Keratinocyte (primary cell): ENCODE data around the gene PLPP3. TPM values are rescaled to one million over a fixed set of nuclear protein-coding genes. Genes with fewer than 3 reads are reported as not detected.

Experiments
- DNase-seq: peaks from one replicate; pipeline ENCODE4 v3.0.0-alpha.2; 2011; ENCODE audit warnings: low read depth, missing footprints, low spot score
- FAIRE-seq: peaks from 2 replicates; lab custom pipeline; 2011; peaks lifted over from hg19 to GRCh38; lab: Jason Lieb, UNC
- H2AFZ ChIP-seq: 2 replicates; pipeline ENCODE4 v1.6.0; 2012; ENCODE audit warnings: low read length, control low read depth, inconsistent platforms; ENCODE audit not compliant: control insufficient read depth
- H3K27ac ChIP-seq: 2 replicates; pipeline ENCODE4 v1.5.1; 2011; ENCODE audit warnings: low read length; ENCODE audit not compliant: control insufficient read depth, insufficient read depth
- H3K27me3 ChIP-seq: 3 replicates; pipeline ENCODE4 v1.6.0; 2011; ENCODE audit warnings: low read length; ENCODE audit not compliant: control insufficient read depth, insufficient read depth; ENCODE audit errors: extremely low read depth
- H3K36me3 ChIP-seq, 2 experiments: 2 replicates in 1 of 2; 3 replicates in 1 of 2; pipeline ENCODE4 v1.5.1; 2011; ENCODE audit warnings: low read length in 2 of 2, mild to moderate bottlenecking in 1 of 2; ENCODE audit not compliant: control insufficient read depth in 2 of 2, insufficient read depth in 2 of 2; ENCODE audit errors: extremely low read depth in 1 of 2
- H3K4me1 ChIP-seq: 3 replicates; pipeline ENCODE4 v1.5.1; 2011; ENCODE audit warnings: low read length; ENCODE audit not compliant: control insufficient read depth, insufficient read depth; ENCODE audit errors: extremely low read depth
- H3K4me2 ChIP-seq: 3 replicates; pipeline ENCODE4 v1.6.0; 2011; ENCODE audit warnings: low read depth, low read length; ENCODE audit not compliant: control insufficient read depth, insufficient read depth; ENCODE audit errors: extremely low read depth
- H3K4me3 ChIP-seq, 3 experiments: fragments of 200-600 bp in 1 of 3; sonication (generic) in 1 of 3; 2 replicates in 2 of 3; 3 replicates in 1 of 3; pipeline ENCODE4 v1.5.1; 2011 to 2016; ENCODE audit warnings: low read length in 3 of 3, mild to moderate bottlenecking in 3 of 3, control low read depth in 2 of 3, inconsistent platforms in 1 of 3, low read depth in 1 of 3, mixed read lengths in 1 of 3, mixed run types in 1 of 3, moderate library complexity in 1 of 3; ENCODE audit not compliant: control insufficient read depth in 2 of 3, insufficient read depth in 2 of 3; ENCODE audit errors: extremely low read depth in 1 of 3
- H3K79me2 ChIP-seq: 2 replicates; pipeline ENCODE4 v1.6.0; 2012; ENCODE audit warnings: low read length; ENCODE audit not compliant: control insufficient read depth, insufficient read depth
- H3K9ac ChIP-seq: 3 replicates; pipeline ENCODE4 v1.6.0; 2011; ENCODE audit warnings: low read length; ENCODE audit not compliant: control insufficient read depth, insufficient read depth; ENCODE audit errors: extremely low read depth
- H3K9me1 ChIP-seq: 3 replicates; pipeline ENCODE4 v1.6.0; 2011; ENCODE audit warnings: low read length; ENCODE audit not compliant: control insufficient read depth, insufficient read depth; ENCODE audit errors: extremely low read depth
- H3K9me3 ChIP-seq: 2 replicates; pipeline ENCODE4 v1.5.1; 2012; ENCODE audit warnings: low read depth, low read length; ENCODE audit not compliant: control insufficient read depth
- H4K20me1 ChIP-seq: 3 replicates; pipeline ENCODE4 v1.6.0; 2011; ENCODE audit warnings: low read length; ENCODE audit not compliant: control insufficient read depth, insufficient read depth; ENCODE audit errors: extremely low read depth
- EZH2 ChIP-seq: IDR thresholded peaks from one replicate; pipeline ENCODE4 v1.6.1; 2012; ENCODE audit warnings: inconsistent platforms, mild to moderate bottlenecking, low read length, moderate library complexity
- dilution Hi-C: fragments of 300-500 bp; cut with MboI; formaldehyde crosslinking; loops from one replicate; pipeline ENCODE4 v1.7.0; 2020; ENCODE audit warnings: low sequenced_read_pairs; ENCODE audit not compliant: extremely low pct_ligation_motif_present
- polyA plus RNA-seq, 5 experiments: library from polyadenylated mRNA; depleted of rRNA in 3 of 5; stranded (reverse) in 3 of 5; stranded (forward) in 1 of 5; unstranded in 1 of 5; fragments of >200 nt; gene quantifications; 1 replicate in 1 of 5; 2 replicates in 3 of 5; 3 replicates in 1 of 5; pipeline versions ENCODE4 v1.2.1 to v1.2.3, GENCODE V29; 2011 to 2012; ENCODE audit warnings: missing spikeins in 2 of 5, low read depth in 1 of 5, low replicate concordance in 1 of 5
- TF ChIP-seq, protein P1 (sequence below), 3 experiments: IDR thresholded peaks in 1 of 3; conservative IDR thresholded peaks in 1 of 3; optimal IDR thresholded peaks in 1 of 3; 2 replicates in 2 of 3; 3 replicates in 1 of 3; pipeline versions ENCODE3 to v1.5.1; 2011; ENCODE audit warnings: low read length in 3 of 3, mild to moderate bottlenecking in 3 of 3, moderate library complexity in 2 of 3, control low read depth in 1 of 3, inconsistent platforms in 1 of 3; ENCODE audit not compliant: insufficient read depth in 2 of 3; ENCODE audit errors: extremely low read depth in 1 of 3

The PLPP3 gene
- polyA plus RNA-seq, 1 donor (not counting 4 experiments of a cell fraction or from before 2014, with no cell fraction given): 4.0 TPM

DNA sequence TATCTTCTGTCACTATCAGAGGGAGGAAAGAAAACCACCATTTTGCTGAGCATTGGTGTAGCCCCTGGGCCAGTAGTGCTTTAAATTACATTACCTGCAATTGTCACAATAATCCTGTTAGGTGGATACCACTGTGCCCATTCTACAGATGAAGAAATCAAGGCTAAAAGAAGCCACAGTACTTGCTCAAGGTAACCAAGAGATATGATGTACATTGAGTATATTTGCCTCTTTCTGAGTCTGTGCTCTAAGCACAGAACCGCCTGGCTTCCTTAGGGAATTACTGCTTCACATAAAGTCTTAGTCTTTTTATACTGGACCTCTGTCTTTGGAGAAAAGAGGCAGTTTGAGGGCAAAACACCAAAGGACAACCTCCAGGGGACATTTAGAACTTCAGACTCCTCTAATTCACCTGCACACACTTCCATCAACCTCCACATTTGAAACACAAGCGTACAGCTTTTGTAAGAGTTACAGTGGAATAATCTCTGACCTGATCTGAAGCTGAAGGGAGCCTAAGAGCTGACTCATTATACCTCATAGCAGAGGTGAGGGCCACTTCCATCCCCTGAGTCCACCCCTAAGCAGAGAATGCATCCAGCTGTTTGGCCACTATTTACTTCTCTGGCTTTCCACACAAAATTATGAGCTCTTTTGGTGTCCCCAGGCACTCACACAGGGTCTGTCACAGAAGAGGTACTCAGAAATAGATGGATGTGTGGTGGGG, 61.8 kb downstream of the PLPP3 start:
- H3K9me3 ChIP-seq: no peaks in the 10 kb centered on the region
- H3K27me3 ChIP-seq: no peaks in the 10 kb centered on the region
- dilution Hi-C loops: no loop called here
- H3K4me1 ChIP-seq: peaks cover 20% of the 10 kb centered on the region
- FAIRE-seq: no peak
- H3K4me3 ChIP-seq: no peak overlapping the region
- H3K9me1 ChIP-seq: no peaks in the 10 kb centered on the region
- H3K79me2 ChIP-seq: no peaks in the 10 kb centered on the region
- DNase-seq: no peak
- no peak overlapping the region for H3K9ac ChIP-seq
- no peaks in the 10 kb centered on the region for H4K20me1 ChIP-seq
- TF ChIP-seq EZH2: no peak
- TF ChIP-seq, protein P1, sequence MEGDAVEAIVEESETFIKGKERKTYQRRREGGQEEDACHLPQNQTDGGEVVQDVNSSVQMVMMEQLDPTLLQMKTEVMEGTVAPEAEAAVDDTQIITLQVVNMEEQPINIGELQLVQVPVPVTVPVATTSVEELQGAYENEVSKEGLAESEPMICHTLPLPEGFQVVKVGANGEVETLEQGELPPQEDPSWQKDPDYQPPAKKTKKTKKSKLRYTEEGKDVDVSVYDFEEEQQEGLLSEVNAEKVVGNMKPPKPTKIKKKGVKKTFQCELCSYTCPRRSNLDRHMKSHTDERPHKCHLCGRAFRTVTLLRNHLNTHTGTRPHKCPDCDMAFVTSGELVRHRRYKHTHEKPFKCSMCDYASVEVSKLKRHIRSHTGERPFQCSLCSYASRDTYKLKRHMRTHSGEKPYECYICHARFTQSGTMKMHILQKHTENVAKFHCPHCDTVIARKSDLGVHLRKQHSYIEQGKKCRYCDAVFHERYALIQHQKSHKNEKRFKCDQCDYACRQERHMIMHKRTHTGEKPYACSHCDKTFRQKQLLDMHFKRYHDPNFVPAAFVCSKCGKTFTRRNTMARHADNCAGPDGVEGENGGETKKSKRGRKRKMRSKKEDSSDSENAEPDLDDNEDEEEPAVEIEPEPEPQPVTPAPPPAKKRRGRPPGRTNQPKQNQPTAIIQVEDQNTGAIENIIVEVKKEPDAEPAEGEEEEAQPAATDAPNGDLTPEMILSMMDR (optimal IDR thresholded peaks at IDR 0.05 in 1 of 3, IDR thresholded peaks at IDR 0.05 in 1 of 3, conservative IDR thresholded peaks at IDR 0.05 in 1 of 3; ENCODE audit: extremely low read depth in 1 of 3, insufficient read depth in 2 of 3, low read length in 3 of 3): no peak
- H3K27ac ChIP-seq: peak overlapping the region; percentile 67
- peak overlapping the region; percentile 69 for H3K4me2 ChIP-seq
- no peak overlapping the region for H2AFZ ChIP-seq
- H3K36me3 ChIP-seq: no peaks in the 10 kb centered on the region

DNA sequence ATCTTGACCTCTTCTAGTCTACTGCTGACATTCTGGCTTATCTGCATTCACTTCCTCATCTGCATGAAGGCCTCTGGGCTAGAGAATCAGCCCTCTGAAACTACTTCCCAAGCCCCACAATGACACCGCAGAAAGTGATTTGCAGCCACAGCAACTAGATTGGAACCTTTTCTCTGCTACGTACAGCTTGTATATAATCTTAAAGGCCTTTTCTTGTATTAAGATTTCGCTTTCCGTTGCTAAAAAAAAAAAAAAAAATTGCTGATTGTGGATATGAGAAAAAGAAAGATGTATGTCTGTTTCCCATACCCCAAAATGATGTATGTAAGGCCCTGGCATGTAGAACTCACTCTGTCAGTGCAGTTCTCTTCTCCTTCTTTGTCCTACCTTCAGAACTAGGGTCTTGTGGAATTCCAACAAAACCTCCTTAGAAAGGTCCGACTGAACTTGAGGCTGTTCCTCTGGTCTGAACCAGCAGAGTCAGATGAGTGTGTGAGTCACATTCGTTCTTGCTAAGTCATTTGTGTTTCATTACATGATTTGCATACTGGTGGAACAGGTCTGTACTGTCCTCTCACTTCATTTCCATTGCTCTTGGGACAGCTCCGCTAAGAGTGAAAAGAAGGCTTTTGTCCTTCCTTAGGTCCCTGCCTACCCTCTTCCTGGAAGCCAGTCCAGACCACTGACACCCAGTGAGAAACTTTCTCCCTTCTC, 62.7 kb downstream of the PLPP3 start:
- no peaks in the 10 kb centered on the region for H3K9me3 ChIP-seq
- H3K36me3 ChIP-seq: no peaks in the 10 kb centered on the region
- dilution Hi-C loops: no loop called here
- no peaks in the 10 kb centered on the region for H3K79me2 ChIP-seq
- peak overlapping the region; percentile 48 for H3K9ac ChIP-seq
- H3K4me1 ChIP-seq: peaks cover 20% of the 10 kb centered on the region
- peak overlapping the region; percentile 67 for H3K27ac ChIP-seq
- H3K4me2 ChIP-seq: peak overlapping the region; percentile 69
- peak; percentile 100 for FAIRE-seq
- TF ChIP-seq EZH2: no peak
- H3K27me3 ChIP-seq: no peaks in the 10 kb centered on the region
- peak overlapping the region; percentile 9 to 46 (median 17) for H3K4me3 ChIP-seq
- peak; percentile 72 for DNase-seq
- no peaks in the 10 kb centered on the region for H4K20me1 ChIP-seq
- peak overlapping the region; percentile 64 for H2AFZ ChIP-seq
- H3K9me1 ChIP-seq: no peaks in the 10 kb centered on the region
